K562 (cell line): ENCODE data around the gene DNAJB4. TPM values are rescaled to one million over a fixed set of nuclear protein-coding genes. Genes with fewer than 3 reads are reported as not detected.

Source experiments
- CHD4 ChIP-seq: fragments of 200-600 bp; sonication (generic); IDR thresholded peaks from 3 replicates; pipeline ENCODE4 v1.6.1; 2012; ENCODE audit warnings: low read depth, mild to moderate bottlenecking, mixed read lengths, low read length, inconsistent platforms; ENCODE audit not compliant: insufficient read depth, insufficient replicate concordance, poor library complexity, severe bottlenecking
- FOXJ3 ChIP-seq: sonication (generic); formaldehyde crosslinking; IDR thresholded peaks from 2 replicates; pipeline ENCODE4 v1.4.0; 2020; ENCODE audit warnings: mild to moderate bottlenecking, missing genetic modification reagents
- NFATC3 ChIP-seq: fragments of 450-650 bp; IDR thresholded peaks from 2 replicates; pipeline ENCODE4 v1.6.1; 2017; ENCODE audit warnings: mild to moderate bottlenecking
- NONO ChIP-seq, 2 experiments: fragments of 200-400 bp in 1 of 2; fragments of 450-650 bp in 1 of 2; formaldehyde crosslinking in 1 of 2; IDR thresholded peaks; 2 replicates each; pipeline ENCODE4 v1.6.1; 2017; ENCODE audit warnings: low read depth in 2 of 2, mild to moderate bottlenecking in 2 of 2, moderate library complexity in 2 of 2, low read length in 1 of 2
- PHB ChIP-seq: fragments of 250-450 bp; sonication (Bioruptor Pico); IDR thresholded peaks from 2 replicates; pipeline ENCODE4 v1.5.0; 2021
- RBM39 ChIP-seq: fragments of 200-400 bp; formaldehyde crosslinking; optimal IDR thresholded peaks from 2 replicates; pipeline ENCODE3; 2018; ENCODE audit warnings: low read depth, low read length
- SREBF1 ChIP-seq: fragments of 150-350 bp; IDR thresholded peaks from 2 replicates; pipeline ENCODE4 v1.6.1; 2014; ENCODE audit warnings: antibody characterized with exemption, low read depth, low read length, borderline replicate concordance
- TAF7 ChIP-seq: fragments of 450-650 bp; IDR thresholded peaks from 2 replicates; pipeline ENCODE4 v1.6.1; 2016; ENCODE audit warnings: missing genetic modification characterization, missing compliant biosample characterization
- polyA plus RNA-seq, 8 experiments: library from polyadenylated mRNA; depleted of rRNA in 4 of 8; stranded (reverse) in 5 of 8; unstranded in 3 of 8; fragments of >200 nt; fragmentation: Nextera tagmentation in 2 of 8; fragmentation: Illumina TruSeq in 1 of 8; extraction: Ambion mirVana in 2 of 8; extraction: Trizol in 1 of 8; gene quantifications; 2 replicates each; pipeline versions ENCODE4 v1.2.1 to v1.2.3, GENCODE V29; 2011 to 2014; ENCODE audit warnings: inconsistent platforms in 1 of 8, missing spikeins in 1 of 8
- total RNA-seq, 7 experiments: library from RNA; depleted of rRNA in 6 of 7; stranded (reverse); fragments of >200 nt in 6 of 7; fragmentation: Illumina TruSeq in 2 of 7; extraction: Trizol in 2 of 7; gene quantifications; 2 replicates each; pipeline versions ENCODE4 v1.2.1 to v1.2.3, GENCODE V29; 2011 to 2021; ENCODE audit warnings: low replicate concordance in 1 of 7
- TF ChIP-seq, protein P1 (sequence below): fragments of 250-450 bp; sonication (Bioruptor Pico); IDR thresholded peaks from 2 replicates; pipeline ENCODE4 v1.4.0; 2020; ENCODE audit warnings: mild to moderate bottlenecking, moderate library complexity
- TF ChIP-seq, protein P2 (sequence below): fragments of 450-650 bp; IDR thresholded peaks from 2 replicates; pipeline ENCODE4 v1.6.1; 2017; ENCODE audit warnings: antibody characterized with exemption
- TF ChIP-seq, protein P3 (sequence below): sonication (generic); formaldehyde crosslinking; IDR thresholded peaks from 2 replicates; pipeline ENCODE4 v1.8.1; 2023; ENCODE audit warnings: mild to moderate bottlenecking, missing genetic modification reagents, moderate library complexity
- TF ChIP-seq, protein P4 (sequence below): sonication (generic); formaldehyde crosslinking; IDR thresholded peaks from 2 replicates; pipeline ENCODE4 v1.8.0; 2023; ENCODE audit warnings: missing genetic modification reagents, mild to moderate bottlenecking, borderline replicate concordance
- TF ChIP-seq, protein P5 (sequence below): fragments of 450-650 bp; formaldehyde crosslinking; conservative IDR thresholded peaks from 2 replicates; pipeline ENCODE4 v1.4.0; 2022; ENCODE audit warnings: mild to moderate bottlenecking, missing genetic modification characterization

Gene DNAJB4
- total and polyA plus RNA-seq, 9 of the 15 experiments (the other 6 are each of a cell fraction or from before 2014, with no cell fraction given), result 8.5 to 27.7 (median 19.8) TPM

DNA sequence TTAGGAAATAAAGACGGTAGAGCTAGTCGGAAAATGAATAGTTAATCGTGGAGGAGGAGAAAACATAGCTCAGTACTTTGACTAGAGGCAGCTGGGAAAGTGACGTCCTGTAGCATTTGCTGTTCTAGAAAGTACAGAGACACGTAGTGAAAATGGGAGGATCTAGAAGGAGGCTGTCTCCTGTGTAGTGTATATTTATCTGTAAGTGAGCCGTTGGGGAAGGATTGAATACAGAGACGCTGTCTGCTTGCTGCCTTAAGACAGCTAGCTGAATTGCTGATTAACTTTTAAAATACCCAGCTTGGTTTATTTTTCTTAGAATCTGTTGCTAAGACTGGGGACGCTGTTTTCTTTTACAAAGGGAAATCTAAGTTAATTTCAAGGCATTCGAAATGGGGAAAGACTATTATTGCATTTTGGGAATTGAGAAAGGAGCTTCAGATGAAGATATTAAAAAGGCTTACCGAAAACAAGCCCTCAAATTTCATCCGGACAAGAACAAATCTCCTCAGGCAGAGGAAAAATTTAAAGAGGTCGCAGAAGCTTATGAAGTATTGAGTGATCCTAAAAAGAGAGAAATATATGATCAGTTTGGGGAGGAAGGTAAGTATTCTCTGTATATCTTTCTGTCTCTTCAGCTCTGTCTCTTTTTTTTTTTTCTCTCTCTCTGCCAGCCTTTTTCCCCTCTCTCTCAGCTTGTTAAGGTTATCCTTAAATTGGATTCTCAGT lies at the start of gene DNAJB4 (continued):
- TF ChIP-seq, protein P1, sequence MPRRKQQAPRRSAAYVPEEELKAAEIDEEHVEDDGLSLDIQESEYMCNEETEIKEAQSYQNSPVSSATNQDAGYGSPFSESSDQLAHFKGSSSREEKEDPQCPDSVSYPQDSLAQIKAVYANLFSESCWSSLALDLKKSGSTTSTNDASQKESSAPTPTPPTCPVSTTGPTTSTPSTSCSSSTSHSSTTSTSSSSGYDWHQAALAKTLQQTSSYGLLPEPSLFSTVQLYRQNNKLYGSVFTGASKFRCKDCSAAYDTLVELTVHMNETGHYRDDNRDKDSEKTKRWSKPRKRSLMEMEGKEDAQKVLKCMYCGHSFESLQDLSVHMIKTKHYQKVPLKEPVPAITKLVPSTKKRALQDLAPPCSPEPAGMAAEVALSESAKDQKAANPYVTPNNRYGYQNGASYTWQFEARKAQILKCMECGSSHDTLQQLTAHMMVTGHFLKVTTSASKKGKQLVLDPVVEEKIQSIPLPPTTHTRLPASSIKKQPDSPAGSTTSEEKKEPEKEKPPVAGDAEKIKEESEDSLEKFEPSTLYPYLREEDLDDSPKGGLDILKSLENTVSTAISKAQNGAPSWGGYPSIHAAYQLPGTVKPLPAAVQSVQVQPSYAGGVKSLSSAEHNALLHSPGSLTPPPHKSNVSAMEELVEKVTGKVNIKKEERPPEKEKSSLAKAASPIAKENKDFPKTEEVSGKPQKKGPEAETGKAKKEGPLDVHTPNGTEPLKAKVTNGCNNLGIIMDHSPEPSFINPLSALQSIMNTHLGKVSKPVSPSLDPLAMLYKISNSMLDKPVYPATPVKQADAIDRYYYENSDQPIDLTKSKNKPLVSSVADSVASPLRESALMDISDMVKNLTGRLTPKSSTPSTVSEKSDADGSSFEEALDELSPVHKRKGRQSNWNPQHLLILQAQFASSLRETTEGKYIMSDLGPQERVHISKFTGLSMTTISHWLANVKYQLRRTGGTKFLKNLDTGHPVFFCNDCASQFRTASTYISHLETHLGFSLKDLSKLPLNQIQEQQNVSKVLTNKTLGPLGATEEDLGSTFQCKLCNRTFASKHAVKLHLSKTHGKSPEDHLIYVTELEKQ (CRISPR knock-in tag), result no peak
- no peak for TF ChIP-seq TAF7 (tag)
- no peak for TF ChIP-seq PHB (CRISPR knock-in tag)
- TF ChIP-seq, protein P2, sequence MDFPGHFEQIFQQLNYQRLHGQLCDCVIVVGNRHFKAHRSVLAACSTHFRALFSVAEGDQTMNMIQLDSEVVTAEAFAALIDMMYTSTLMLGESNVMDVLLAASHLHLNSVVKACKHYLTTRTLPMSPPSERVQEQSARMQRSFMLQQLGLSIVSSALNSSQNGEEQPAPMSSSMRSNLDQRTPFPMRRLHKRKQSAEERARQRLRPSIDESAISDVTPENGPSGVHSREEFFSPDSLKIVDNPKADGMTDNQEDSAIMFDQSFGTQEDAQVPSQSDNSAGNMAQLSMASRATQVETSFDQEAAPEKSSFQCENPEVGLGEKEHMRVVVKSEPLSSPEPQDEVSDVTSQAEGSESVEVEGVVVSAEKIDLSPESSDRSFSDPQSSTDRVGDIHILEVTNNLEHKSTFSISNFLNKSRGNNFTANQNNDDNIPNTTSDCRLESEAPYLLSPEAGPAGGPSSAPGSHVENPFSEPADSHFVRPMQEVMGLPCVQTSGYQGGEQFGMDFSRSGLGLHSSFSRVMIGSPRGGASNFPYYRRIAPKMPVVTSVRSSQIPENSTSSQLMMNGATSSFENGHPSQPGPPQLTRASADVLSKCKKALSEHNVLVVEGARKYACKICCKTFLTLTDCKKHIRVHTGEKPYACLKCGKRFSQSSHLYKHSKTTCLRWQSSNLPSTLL, result no peak
- TF ChIP-seq NFATC3, result no peak
- TF ChIP-seq, protein P3, sequence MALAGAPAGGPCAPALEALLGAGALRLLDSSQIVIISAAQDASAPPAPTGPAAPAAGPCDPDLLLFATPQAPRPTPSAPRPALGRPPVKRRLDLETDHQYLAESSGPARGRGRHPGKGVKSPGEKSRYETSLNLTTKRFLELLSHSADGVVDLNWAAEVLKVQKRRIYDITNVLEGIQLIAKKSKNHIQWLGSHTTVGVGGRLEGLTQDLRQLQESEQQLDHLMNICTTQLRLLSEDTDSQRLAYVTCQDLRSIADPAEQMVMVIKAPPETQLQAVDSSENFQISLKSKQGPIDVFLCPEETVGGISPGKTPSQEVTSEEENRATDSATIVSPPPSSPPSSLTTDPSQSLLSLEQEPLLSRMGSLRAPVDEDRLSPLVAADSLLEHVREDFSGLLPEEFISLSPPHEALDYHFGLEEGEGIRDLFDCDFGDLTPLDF, result no peak
- TF ChIP-seq NONO (IDR thresholded peaks at IDR 0.05; ENCODE audit: low read depth in 2 of 2, low read length in 1 of 2), result no peak
- TF ChIP-seq FOXJ3 (CRISPR knock-in tag), result no peak
- TF ChIP-seq RBM39, result no peak
- no peak for TF ChIP-seq CHD4
- TF ChIP-seq, protein P4, sequence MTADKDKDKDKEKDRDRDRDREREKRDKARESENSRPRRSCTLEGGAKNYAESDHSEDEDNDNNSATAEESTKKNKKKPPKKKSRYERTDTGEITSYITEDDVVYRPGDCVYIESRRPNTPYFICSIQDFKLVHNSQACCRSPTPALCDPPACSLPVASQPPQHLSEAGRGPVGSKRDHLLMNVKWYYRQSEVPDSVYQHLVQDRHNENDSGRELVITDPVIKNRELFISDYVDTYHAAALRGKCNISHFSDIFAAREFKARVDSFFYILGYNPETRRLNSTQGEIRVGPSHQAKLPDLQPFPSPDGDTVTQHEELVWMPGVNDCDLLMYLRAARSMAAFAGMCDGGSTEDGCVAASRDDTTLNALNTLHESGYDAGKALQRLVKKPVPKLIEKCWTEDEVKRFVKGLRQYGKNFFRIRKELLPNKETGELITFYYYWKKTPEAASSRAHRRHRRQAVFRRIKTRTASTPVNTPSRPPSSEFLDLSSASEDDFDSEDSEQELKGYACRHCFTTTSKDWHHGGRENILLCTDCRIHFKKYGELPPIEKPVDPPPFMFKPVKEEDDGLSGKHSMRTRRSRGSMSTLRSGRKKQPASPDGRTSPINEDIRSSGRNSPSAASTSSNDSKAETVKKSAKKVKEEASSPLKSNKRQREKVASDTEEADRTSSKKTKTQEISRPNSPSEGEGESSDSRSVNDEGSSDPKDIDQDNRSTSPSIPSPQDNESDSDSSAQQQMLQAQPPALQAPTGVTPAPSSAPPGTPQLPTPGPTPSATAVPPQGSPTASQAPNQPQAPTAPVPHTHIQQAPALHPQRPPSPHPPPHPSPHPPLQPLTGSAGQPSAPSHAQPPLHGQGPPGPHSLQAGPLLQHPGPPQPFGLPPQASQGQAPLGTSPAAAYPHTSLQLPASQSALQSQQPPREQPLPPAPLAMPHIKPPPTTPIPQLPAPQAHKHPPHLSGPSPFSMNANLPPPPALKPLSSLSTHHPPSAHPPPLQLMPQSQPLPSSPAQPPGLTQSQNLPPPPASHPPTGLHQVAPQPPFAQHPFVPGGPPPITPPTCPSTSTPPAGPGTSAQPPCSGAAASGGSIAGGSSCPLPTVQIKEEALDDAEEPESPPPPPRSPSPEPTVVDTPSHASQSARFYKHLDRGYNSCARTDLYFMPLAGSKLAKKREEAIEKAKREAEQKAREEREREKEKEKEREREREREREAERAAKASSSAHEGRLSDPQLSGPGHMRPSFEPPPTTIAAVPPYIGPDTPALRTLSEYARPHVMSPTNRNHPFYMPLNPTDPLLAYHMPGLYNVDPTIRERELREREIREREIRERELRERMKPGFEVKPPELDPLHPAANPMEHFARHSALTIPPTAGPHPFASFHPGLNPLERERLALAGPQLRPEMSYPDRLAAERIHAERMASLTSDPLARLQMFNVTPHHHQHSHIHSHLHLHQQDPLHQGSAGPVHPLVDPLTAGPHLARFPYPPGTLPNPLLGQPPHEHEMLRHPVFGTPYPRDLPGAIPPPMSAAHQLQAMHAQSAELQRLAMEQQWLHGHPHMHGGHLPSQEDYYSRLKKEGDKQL (CRISPR knock-in tag), result no peak
- TF ChIP-seq, protein P5, sequence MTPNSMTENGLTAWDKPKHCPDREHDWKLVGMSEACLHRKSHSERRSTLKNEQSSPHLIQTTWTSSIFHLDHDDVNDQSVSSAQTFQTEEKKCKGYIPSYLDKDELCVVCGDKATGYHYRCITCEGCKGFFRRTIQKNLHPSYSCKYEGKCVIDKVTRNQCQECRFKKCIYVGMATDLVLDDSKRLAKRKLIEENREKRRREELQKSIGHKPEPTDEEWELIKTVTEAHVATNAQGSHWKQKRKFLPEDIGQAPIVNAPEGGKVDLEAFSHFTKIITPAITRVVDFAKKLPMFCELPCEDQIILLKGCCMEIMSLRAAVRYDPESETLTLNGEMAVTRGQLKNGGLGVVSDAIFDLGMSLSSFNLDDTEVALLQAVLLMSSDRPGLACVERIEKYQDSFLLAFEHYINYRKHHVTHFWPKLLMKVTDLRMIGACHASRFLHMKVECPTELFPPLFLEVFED (CRISPR knock-in tag), result no peak
- no peak for TF ChIP-seq SREBF1
